NCI-H146 (cell line): ENCODE results near the gene TRABD2A.
"Not testable (repeated sequence)": the region's sequence is repeated elsewhere in the genome, so short reads cannot be mapped to it uniquely, and the experiment has no call there.

ENCODE experiments used
- DNase-seq: peaks from one replicate; lab custom pipeline; 2025; lab: John Stamatoyannopoulos, UW

TRABD2A gene

DNA sequence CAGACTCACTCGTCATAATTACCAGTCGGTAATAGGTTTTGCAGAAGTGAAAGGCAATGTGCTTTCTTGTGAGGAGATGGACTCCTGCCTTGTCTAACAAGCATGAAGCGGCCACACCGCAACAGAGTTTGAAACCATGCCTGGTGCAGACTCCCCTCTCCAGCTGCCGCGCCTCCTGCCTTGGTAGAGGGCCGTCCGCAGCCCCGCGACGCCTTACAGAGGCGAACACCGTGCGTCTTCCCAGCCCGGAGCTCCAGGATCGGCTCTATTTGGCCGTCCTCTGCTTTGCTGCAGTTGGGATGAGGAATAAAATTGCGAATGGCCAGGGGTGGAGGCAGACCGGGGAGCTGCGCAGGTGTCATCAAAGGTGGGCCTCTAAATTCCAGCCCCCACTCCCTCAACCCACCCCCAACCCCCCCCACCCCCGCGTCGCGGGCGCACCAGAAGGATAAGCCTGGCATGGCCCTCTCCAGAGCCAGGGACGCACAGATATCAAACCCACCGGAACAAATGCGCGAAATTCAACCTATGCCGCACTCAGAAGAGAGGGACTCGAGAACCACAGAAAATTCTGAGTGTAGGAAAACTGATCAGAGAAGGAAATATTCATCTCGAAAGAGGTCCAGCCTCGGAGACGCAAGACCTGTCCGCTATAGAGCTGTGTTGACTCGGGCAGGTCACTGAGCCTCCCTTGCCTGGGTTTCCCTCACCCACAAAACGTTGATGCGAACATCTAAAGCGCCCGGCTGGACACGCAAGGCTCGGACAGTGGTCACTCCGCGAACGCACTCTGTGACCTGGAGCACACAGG, 1.1 kb downstream of the TRABD2A start:
- no peak for DNase-seq

DNA sequence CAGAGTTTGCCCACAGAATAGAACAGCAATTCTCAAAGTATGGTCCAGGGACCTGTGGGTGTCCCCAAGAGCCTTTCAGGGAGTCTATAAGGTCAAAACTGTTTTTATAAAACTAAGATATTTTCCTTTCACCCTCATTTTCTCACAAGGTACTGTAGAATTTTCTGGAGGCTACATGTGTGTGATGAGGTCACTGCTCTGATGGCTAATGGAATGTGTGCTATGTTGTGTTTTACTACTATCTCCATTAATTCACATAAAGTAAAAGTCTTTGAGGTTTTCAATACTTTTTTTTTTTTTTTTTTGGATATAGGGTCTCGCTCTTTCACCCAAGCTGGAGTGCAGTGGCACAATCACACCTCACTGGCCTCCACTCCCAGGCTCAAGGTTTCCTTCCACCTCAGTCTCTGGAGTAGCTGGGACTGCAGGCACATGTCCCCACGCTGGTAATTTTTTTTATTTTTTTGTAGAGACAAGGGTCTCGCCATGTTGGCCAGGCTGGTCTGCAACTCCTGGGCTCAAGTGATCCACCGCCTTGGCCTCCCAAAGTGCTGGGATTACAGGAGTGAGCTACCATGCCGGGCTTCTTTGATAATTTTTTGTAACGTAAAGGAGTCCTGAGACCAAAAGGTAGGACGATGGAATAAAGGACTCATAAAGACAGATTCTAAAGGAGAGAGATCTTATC, 1.8 kb downstream of the TRABD2A start:
- DNase-seq: no peak

DNA sequence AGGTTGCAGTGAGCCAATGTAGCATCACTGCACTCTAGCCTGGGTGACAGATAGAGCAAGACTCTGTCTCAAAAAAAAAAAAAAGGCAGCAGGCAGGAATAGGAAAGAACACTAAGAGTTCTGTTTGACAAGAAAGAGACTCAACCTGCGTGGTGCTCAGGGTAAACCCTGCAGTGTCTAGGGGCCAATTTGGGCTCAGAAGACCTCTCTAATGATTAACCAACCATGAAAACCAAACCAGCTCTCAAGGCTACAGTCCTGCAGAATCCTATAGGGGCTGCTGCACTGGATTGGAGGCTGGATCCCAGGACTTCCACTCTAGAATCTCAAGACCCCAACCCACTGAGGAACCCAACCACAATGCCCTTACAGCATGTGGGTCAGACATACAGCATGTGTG, 2.4 kb downstream of the TRABD2A start:
- no peak for DNase-seq

DNA sequence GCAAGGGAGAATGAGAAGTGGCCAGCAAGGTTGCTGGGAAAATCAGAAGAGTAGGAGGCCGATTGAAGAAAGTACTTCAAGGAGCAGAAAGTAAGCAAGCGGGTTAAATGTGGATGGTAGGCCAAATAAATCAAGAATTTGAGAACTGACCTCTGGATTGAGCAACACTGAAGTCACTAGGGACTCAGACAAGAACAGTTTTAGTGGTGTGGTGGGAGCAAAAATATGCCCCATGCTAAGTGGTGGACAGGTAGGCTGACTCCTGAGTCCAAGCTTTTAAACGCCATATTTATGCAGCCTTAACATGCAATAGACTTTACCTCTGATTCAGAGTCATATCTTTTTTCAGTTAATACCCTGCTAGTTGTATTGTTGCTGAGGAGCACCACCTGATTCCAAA, 4.5 kb downstream of the TRABD2A start:
- no peak for DNase-seq

DNA sequence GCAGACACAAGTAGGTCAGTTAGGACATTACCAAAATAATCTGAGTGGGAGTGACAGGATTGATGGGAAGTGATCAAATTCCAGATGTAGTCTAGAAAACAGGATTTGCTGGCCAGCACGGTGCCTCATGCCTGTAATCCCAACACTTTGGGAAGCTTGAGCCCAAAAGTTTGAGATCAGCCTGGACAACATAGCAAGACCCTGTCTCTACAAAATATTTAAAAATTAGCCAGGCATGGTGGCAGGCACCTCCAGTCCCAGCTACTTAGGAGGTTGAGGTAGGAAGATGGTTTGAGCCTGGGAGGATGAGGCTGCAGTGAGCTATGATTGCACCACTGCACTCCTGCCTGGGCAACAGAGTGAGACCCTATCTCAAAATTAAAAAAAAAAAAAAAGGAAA, 5.3 kb downstream of the TRABD2A start:
- not testable (repeated sequence) for DNase-seq

DNA sequence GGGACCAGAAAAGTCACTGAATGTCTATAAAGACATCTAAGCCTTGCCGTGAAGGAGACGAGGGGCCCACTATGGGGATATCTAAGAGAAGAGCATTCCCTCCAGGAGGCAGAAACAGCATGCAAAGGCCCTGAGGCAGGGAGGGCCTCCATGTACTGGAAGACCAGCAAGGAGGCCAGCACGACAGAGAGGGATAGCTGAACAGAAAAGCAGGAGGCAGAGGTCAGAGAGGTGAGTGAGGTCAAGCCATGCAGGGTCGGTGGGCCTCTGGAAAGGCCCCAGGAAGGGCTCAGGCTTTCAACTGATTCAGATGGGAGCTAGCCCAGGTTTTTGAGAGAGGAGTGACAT, 5.7 kb downstream of the TRABD2A start:
- DNase-seq: no peak

DNA sequence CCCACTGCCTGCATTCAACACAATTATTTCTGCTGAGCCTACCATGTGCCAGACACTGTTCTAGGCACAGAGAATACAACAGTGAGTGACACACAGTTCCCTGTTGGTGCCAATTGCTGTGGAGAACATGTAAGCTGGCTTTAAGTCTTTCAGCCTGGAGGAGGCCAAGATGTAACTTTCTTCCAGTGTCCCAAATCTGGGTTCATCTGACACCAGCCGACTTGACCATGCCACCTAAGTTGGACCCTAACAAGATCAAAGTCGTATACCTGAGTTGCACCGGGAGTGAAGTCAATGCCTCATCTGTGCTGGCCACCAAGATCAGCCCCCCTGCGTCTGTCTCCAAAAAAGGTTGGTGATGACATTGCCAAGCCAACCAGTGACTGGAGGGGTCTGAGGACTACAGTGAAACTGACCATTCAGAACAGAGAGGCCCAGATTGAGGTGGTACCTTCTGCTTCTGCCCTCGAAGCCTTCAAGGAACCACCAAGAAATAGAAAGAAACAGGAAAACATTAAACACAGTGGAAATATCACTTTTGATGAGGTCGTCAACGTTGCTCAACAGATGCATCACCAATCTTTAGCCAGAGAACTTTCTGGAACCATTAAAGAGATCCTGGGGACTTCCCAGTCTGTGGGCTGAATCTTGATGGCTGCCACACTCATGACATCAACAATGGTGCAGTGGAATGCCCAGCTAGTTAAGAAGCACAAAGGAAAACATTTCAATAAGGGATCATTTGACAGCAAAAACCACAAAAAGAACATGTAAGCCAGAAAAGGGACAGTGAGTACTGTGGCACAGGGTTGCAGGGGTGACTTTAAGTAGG, 6.3 kb downstream of the TRABD2A start:
- no peak for DNase-seq

DNA sequence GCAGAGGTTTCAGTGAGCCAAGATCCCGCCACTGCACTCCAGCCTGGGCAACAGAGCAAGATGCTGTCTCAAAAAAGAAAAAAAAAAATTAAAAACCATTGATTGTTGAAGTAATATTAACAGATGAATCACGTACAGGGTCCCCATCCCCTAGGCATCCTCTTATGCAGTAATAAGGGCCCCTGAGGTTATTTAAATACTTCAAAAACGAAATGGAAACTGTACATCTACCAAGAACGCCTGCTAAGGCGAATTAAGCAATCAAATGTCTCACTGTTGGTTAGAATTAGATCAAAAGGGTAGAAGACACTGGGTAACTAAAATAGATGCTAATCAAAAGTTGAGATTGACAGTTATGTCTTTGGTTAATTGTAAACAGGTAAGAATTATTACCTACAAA, 7.5 kb downstream of the TRABD2A start:
- DNase-seq: no peak

DNA sequence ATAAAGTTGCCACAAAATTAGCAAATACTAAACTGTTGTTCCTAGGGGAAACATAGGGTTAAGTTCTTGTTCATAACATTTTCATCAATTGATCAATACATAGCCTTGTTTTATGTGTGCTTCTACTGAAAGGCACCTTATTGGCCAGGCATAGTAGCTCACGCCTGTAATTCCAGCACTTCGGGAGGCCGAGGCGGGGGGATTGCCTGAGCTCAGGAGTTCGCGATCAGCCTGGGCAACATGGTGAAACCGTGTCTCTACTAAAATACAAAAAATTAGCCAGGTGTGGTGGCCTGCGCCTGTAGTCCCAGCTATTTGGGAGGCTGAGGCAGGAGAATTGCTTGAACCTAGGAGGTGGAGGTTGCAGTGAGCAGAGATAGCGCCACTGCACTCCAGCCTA, 8.2 kb downstream of the TRABD2A start:
- not testable (repeated sequence) for DNase-seq

DNA sequence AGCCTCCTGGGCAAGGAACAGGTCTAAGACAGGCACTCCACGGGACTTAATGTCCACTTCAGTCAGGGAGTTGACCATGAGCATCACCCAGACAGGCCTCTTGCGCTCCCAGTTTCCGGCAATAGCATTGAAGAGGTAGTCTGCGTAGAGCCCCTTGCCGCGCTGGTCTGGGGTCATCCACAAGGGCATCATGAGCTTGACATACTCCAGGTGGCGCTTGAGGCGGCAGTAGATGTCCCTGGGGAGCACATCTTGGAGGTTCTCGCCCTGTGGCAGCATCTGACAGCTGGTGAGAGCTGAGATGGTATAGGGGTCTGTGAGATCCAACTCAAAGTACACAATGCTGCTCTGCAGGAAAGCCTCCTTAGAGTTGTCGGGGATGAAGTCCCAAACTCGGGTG, 10.6 kb downstream of the TRABD2A start:
- DNase-seq: no peak

DNA sequence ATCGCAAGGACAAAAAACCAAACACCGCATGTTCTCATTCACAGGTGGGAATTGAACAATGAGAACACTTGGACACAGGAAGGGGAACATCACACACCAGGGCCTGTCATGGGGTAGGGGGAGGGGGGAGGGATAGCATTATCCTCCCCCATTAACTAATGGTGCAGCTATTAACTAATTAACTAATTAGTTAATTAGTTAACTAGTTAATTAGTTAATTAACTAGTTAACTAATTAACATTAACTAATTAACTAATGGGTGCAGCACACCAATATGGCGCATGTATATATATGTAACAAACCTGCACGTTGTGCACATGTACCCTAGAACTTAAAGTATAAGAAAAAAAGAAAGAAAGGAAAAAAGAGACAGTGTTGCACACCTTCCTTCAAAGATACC, 12.6 kb downstream of the TRABD2A start:
- not testable (repeated sequence) for DNase-seq

DNA sequence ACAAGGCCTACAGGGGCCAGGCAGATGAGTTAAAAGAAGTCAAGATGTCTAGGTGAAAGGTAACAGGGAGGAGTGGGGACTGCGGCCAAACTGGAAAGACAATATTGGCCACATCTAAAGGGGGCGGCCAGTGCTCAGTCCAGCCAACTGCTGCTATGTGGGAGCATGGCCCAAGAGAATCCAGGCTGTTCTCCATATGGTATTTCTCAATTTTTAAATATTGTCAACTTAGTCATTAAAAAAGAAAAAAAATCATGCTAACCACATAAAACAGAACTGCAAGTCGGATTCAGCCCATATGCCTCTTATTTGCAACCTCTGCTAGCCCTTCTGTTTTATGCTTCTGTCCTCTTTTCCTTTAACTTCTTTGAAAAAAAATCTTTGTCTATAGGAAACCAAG, 14.8 kb downstream of the TRABD2A start:
- no peak for DNase-seq

DNA sequence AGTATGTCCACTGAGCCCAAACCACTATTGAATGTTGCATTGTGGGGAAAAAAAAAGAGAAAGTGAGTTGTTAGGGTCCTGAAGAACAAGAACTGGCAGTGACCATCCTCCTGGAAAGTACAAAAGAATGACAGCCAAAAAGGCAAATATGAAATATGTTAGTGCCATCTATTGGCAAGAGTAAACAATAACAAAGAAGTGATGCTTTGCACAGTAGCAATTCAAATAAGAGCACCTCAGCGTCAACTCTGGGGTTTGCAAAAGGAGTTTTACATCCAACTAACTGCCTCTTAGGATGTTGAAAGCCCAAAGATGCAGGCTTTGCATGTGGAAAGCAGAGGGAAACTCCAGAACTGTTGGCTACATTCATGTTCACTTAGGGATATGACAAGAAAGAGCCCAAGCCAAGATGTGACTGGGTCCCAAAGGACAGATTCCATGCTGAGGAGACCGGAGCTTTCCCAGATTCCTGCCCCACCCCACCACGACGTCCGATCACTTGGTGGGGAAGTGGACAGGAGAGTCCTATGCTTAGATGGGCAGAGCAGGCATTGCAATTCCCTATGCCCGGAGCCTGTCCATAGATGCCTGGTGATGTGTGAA, 15.6 kb downstream of the TRABD2A start:
- no peak for DNase-seq

DNA sequence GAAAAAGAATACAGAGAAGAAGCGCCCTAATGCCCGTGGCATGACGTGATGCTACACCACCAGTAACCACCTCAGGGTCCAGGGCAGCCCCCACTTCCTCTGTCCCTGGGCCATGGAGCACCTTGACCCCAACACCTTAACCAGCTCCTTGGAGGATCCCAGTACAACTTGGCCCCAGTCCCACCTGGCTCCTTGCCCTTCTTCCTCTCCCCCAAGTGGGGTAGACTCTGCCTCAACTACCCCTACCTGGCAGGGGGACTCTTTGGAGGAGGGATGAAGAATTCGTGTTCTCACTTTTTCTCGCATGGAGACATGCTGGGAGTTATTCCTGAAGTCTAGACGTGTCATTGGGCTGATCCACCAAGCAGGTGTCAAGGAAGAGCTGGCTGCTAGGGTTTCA, 18.9 kb downstream of the TRABD2A start:
- DNase-seq: no peak

DNA sequence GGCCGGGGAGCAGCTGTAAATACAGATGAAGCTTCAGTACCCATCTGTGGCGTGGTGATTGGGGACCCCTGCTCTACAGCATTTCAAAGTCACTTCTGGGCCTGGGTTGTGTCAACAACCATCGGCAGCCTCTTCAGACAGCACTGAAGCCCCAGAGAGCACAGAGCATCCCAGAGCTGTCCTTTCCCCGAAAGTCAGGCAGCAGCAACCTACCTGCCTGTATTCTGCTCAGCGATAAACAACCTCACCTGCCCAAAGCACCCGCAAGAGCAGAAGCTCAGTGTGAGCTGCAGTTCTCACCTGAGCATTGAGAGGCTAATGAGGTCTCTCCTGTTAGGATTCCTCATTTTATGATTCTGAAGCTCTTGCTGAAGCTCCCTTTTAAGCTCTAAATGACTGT, 19.3 kb downstream of the TRABD2A start:
- no peak for DNase-seq

DNA sequence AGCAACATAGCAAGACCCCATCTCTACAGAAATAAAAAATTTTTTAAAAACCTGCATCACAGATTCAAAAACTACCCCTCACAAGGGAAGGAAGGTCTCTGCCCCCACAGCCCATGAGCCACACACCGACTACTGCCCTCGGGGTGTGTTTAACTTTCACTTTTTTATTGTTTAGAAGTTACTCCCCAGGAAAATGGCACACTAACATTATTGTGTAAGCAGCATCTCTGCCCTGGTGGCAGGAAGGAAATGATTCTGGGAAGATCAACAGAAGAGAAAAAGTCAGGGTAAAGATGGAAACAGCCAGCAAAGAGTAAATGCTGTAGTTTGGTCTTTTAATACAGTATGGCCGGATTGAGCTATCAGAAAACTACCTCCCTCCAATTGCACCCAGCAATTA, 21.9 kb downstream of the TRABD2A start:
- no peak for DNase-seq

DNA sequence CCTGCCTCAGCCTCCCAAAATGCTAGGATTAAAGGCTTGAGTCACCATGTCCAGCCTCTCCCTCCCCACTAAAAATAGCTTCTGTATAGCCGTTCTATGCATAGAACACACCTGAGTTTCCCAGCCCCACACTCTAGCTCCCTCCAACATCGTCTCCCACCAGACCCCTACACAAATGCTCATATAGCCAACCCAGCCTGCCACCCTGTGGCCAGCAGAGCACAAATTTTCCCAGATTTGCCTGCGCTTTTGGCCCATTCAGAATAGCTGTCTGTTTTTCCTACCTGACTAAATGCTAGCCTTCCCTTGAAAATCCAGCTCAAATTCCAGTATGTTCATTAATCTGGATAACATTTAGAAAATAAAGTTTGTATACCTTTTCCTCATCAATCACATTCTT, 22.8 kb downstream of the TRABD2A start:
- no peak for DNase-seq

DNA sequence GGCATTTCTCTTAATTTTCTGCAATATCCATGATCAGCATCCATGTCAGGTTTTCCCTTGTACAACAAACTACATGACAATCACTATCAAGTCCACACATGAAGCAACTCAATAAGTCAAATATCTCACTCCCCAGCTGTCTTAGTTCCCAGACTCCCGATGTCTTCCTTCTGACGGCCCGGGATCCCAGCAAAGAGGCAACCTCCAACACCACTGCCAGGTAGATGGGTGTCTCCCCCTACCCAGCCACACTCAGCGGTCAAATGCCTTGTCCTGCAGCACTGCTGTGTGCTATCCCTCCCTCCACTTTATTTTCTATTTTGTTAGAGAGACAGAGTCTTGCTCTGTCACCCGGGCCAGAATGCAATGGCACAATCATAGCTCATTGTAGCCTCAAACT, 23.3 kb downstream of the TRABD2A start:
- no peak for DNase-seq

DNA sequence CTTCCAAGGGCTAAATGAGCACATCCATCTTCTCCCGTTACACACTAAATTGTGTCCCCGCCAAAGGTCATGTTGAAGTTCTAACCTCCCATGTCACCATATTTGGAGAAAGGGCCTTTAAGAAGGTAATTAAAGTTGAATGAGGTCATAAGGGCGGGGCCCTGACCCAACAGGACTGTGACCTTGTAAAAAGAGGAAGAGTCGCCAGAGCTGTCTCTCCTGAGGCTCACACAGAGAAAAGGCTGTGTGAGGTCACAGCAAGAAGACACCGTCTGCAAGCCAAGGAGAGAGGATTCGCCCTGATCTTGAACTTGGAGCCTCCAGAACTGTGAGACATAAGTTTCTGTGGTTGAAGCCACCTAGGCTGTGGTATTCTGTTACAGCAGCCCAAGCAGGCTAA, 24.1 kb downstream of the TRABD2A start:
- DNase-seq: no peak

DNA sequence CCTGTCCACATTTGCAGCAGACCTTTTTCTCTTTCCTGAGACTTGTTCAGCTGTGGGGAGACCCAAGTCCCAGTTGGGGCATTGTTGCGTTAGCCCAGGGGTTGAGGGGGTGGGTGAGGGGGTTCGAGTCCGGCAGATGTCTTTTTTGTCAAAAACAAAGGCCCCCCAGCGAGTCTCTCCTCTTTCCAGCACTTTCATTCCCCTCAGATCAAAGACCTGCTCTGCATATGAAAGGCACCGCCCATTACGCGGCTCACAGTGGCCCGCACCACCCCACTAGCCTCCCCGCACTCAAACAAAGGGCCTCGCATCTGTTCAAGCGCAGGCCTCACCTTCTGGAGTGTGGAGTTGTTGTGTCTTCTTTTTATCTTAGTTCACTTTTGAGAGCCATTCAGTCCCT, 25.2 kb downstream of the TRABD2A start:
- no peak for DNase-seq

DNA sequence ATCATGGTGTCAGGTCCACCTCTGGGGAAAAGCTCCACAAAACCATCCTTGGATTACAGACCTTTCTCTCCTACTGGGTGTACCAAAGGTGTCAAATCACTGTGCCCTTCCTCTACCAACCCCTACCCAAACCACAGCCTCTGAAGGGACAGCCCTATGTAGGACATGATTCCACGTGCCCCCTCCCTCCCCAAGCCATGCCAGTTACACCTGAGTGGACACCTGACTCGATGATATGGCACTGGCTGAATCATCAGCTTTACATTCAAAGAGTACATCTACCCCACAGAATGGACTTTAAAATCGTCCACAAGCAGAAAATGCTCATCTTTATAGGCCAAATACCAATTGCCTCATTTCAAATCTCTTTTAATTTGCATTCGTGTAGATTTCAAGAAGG, 26.0 kb downstream of the TRABD2A start:
- DNase-seq: no peak

DNA sequence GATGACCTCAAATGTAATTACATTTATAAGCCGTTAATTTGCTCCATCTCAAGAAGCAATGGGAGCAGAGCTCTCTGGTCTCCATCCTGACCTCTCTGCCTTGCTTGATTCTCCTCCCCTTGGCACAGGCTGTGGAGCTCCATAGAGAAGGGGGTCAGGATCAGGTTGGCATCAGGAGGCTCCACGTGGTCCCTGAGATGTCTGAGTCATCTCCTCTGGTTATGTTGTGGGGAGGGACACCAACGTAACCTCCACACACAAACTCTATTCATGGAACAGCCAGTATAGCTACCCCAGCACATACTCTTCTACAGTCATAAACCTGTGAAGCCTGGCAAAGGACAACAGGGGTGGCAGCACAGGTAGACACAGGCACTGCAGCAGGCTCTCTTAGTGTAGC, 29.0 kb downstream of the TRABD2A start:
- DNase-seq: no peak

DNA sequence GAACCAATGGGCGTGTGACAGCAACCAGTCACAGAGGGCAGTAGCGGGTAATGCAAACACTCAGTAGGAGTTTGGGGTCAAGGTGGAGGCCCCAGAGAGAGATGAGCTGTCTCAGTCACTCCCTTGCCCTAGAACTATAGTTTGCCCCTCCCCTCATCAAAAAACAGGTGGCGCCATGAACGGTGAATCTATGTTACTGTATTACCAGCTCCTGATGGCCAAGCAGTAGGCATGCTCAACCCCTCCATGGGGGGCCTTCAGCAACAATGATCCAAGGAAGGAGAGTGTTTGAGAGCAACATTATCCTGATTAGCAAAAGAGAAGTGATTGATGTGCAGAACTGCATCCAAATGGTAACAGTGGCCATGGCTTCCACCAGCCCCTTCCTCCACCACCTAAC, 30.4 kb downstream of the TRABD2A start:
- no peak for DNase-seq
